Pericardium fibroblast (primary cell): ENCODE results near the gene SERPINB4. TPM values are rescaled to one million over a fixed set of nuclear protein-coding genes. Genes with fewer than 3 reads are reported as not detected.

Experiments used
- total RNA-seq: library from RNA; depleted of rRNA; stranded (reverse); fragments of >200 nt; gene quantifications from 2 replicates; pipeline ENCODE4 v1.2.3, GENCODE V29; 2015

The SERPINB4 gene
- total RNA-seq, result not detected in 2 replicates

DNA sequence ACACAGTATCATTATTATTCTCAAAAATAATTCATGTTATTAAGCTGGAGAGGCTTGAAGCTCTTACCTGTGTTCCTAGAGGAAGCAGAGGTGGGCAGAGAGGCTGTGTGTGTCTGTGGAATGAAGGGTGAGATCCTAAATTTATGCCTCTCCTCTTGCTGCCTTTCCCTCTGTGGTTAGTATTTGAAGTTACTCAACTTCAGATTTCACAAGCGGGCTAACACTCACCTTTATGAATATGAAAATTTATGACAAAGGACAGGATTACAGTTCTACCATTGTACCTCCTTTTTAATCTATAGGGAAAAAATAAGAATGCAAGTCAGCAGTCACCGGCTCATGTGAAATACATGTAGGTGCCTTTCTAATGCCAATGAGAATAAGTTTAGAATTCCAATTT, at the start of gene SERPINB4:
Gene SERPINB4 (minus strand): TSS at position 115 of the 400 bp plus-strand sequence. CDS start 679 bp downstream, outside the sequence.

DNA sequence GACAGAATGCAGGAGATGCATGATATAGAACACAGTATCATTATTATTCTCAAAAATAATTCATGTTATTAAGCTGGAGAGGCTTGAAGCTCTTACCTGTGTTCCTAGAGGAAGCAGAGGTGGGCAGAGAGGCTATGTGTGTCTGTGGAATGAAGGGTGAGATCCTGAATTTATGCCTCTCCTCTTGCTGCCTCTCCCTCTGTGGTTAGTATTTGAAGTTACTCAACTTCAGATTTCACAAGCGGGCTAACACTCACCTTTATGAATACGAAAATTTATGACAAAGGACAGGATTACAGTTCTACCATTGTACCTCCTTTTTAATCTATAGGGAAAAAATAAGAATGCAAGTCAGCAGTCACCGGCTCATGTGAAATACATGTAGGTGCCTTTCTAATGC, 17.7 kb upstream of the SERPINB4 start, which contains the start of gene SERPINB3:
Gene SERPINB3 (minus strand): TSS at position 144 of the 400 bp plus-strand sequence. CDS start 677 bp downstream, outside the sequence.

Other genes starting within 250 kb of the SERPINB4 start
- 20.4 and 24.7 TPM in 2 replicates for gene VPS4B, start 221.8 kb downstream of the SERPINB4 start, total RNA-seq
- gene SERPINB5, start 167.3 kb downstream of the SERPINB4 start, total RNA-seq, result not detected in 2 replicates
- gene SERPINB12, start 101.9 kb downstream of the SERPINB4 start, total RNA-seq, result 0.12 TPM in 1 of 2 replicates, not detected in the other
- not detected in 2 replicates for gene SERPINB13, start 56.9 kb downstream of the SERPINB4 start, total RNA-seq
- not detected in 2 replicates for gene SERPINB3, start 17.6 kb upstream of the SERPINB4 start, total RNA-seq
- not detected in 2 replicates for gene SERPINB11, start 58.7 kb upstream of the SERPINB4 start, total RNA-seq
- 0.68 TPM in 1 of 2 replicates, not detected in the other for gene SERPINB7, start 131.2 kb upstream of the SERPINB4 start, total RNA-seq
- gene SERPINB2, start 243.4 kb upstream of the SERPINB4 start, total RNA-seq, result 0.47 and 2.2 TPM in 2 replicates